Fibroblast of mammary gland (primary cell): Measurements from ENCODE around the gene PLPPR1.

Experiments used
- DNase-seq: peaks from one replicate; pipeline ENCODE4 v3.0.0-alpha.2; 2010; ENCODE audit warnings: low read depth
- H3K4me3 ChIP-seq: 2 replicates; pipeline ENCODE4 v1.5.1; 2011; ENCODE audit warnings: low read depth, mild to moderate bottlenecking, low read length, moderate library complexity; ENCODE audit not compliant: control insufficient read depth
- CTCF ChIP-seq: conservative IDR thresholded peaks from 2 replicates; pipeline ENCODE4 v1.5.1; 2011; ENCODE audit warnings: low read depth, low read length, inconsistent platforms; ENCODE audit not compliant: control insufficient read depth, insufficient read depth

The PLPPR1 gene

GRCh38 chr9:101065930-101066329 is 37.4 kb downstream of the PLPPR1 start:
- no peak for DNase-seq
- no peak for TF ChIP-seq CTCF
- H3K4me3 ChIP-seq: no peak overlapping the region

GRCh38 chr9:101068696-101069095 is 40.2 kb downstream of the PLPPR1 start:
- no peak for TF ChIP-seq CTCF
- H3K4me3 ChIP-seq: no peak overlapping the region
- no peak for DNase-seq

GRCh38 chr9:101072259-101072658 is 43.7 kb downstream of the PLPPR1 start:
- no peak for DNase-seq
- no peak for TF ChIP-seq CTCF
- H3K4me3 ChIP-seq: no peak overlapping the region

- TF ChIP-seq CTCF: no peak
- DNase-seq: no peak
Measured at GRCh38 chr9:101073122-101073521, 44.6 kb downstream of the PLPPR1 start.

GRCh38 chr9:101081641-101082040 is 53.1 kb downstream of the PLPPR1 start:
- H3K4me3 ChIP-seq: no peak overlapping the region
- TF ChIP-seq CTCF: no peak
- no peak for DNase-seq

More at GRCh38 chr9:101073122-101073521, 44.6 kb downstream of the PLPPR1 start:
- no peak overlapping the region for H3K4me3 ChIP-seq

GRCh38 chr9:101083448-101084202 is 55.1 kb downstream of the PLPPR1 start:
- DNase-seq: no peak
- no peak overlapping the region for H3K4me3 ChIP-seq
- no peak for TF ChIP-seq CTCF
